Stomach (tissue), 4 donors: ENCODE data around the gene MAGEB4.

Source experiments
- POLR2A ChIP-seq, 4 donors: fragments of 450-650 bp; IDR thresholded peaks; one replicate each; pipeline ENCODE4 v1.6.1; 2016; ENCODE audit warnings: antibody characterized with exemption in 4 of 4, control low read depth in 2 of 4, mild to moderate bottlenecking in 1 of 4, moderate library complexity in 1 of 4
- POLR2AphosphoS5 ChIP-seq, 3 donors: sonication (generic); formaldehyde crosslinking; IDR thresholded peaks; one replicate each; pipeline ENCODE4 v1.6.1; 2016; ENCODE audit warnings: antibody characterized with exemption in 3 of 3
- TF ChIP-seq, protein P1 (sequence below), 7 experiments: fragments of 450-650 bp in 4 of 7; fragments of 200-600 bp in 3 of 7; sonication (generic) in 3 of 7; IDR thresholded peaks; one replicate each; pipeline ENCODE4 v1.5.1; 2016 to 2019; ENCODE audit warnings: antibody characterized with exemption in 7 of 7, control low read depth in 2 of 7, mild to moderate bottlenecking in 1 of 7

DNA sequence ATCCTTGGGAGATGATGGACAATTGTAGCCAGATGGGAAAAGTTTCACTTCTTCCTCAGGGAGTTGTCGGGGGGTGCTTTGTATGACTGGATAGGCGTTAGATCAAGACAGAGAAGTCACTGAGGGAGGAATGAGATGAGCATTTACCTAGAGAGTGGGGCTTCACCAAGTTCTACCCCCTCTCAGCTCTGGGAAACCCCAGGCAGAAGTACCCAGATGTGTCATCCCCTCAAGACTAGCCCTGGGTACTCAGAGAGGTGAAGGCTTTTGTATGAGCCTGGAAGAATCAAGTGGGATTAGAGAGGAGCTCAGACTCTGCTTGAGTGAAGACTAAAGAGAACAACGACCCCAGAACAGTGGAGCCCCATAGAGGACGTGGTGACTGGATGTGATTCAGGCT lies 7.1 kb downstream of the MAGEB4 start:
- no peak for TF ChIP-seq POLR2AphosphoS5 (IDR thresholded peaks at IDR 0.05)
- TF ChIP-seq, protein P1, sequence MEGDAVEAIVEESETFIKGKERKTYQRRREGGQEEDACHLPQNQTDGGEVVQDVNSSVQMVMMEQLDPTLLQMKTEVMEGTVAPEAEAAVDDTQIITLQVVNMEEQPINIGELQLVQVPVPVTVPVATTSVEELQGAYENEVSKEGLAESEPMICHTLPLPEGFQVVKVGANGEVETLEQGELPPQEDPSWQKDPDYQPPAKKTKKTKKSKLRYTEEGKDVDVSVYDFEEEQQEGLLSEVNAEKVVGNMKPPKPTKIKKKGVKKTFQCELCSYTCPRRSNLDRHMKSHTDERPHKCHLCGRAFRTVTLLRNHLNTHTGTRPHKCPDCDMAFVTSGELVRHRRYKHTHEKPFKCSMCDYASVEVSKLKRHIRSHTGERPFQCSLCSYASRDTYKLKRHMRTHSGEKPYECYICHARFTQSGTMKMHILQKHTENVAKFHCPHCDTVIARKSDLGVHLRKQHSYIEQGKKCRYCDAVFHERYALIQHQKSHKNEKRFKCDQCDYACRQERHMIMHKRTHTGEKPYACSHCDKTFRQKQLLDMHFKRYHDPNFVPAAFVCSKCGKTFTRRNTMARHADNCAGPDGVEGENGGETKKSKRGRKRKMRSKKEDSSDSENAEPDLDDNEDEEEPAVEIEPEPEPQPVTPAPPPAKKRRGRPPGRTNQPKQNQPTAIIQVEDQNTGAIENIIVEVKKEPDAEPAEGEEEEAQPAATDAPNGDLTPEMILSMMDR (IDR thresholded peaks at IDR 0.05) = no peak
- no peak for TF ChIP-seq POLR2A (IDR thresholded peaks at IDR 0.05)
